Retina (tissue), 1 donor: ENCODE measurements around the gene CDK17.
A peak's percentile ranks its signal among the peaks of the same experiment; 100 is the strongest.
"Not testable (repeated sequence)": the region's sequence is repeated elsewhere in the genome, so short reads cannot be mapped to it uniquely, and the experiment has no call there.

ENCODE experiments used
- DNase-seq: peaks from one replicate; pipeline ENCODE4 v3.0.0-alpha.2; 2016

The CDK17 gene

DNA sequence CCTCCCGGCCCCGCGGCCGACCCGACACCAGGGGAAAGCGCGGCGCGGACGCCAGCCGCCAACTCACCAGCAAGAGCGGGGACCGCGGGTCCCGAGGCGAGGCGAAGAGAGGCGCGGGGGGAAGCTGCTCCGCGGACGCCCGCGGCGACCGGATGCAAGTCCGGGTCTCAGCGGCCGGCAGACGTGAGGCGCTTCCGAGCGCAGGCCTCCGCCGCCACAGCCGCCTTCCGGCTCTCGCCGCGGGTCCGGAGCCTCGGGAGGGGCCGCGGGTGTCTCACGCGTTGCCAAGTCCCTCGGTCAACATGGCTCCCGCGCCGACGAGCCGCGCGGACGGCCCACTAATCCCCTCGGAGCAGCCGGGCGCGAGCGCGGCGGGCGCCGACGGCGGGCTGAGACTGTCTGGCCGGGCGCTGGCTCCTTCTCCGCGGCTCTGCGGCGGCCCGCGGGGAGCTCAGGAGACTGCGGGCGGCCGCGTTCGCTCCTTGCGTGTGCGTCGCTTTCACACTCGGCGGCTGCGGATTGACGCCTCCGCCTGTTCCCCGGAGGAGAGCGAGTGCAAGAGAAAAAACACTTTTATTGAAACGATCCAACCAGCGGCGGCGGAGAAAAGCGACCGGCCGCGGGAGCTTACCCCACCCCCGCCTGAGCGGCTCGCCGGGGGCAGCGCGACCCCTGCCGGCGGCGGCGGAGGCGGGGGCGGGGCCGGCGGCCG lies at the start of gene CDK17:
Gene CDK17 (minus strand): TSS at position 521 of the 712 bp plus-strand sequence. CDS start 65,603 bp downstream, outside the sequence.
- peak; percentile 94 for DNase-seq

DNA sequence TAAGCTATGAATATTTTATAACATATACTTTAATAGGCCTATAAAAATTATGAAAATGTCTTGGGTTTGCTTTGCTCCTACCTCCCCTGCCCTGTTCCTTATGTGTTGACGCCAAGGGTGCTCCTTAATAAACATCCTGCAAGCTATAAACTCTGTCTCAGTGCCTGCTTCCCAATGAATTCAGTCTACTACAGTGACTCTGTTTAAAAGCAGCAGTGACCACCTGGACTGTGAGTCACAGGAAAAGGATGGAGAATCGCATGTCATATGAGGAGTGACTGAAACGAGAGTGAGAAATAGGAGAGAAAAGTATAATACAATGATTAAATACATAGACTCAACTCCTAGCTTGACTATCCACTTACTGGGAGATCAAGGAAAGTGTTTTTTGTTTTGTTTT lies 48.1 kb upstream of the CDK17 start:
- DNase-seq = no peak

DNA sequence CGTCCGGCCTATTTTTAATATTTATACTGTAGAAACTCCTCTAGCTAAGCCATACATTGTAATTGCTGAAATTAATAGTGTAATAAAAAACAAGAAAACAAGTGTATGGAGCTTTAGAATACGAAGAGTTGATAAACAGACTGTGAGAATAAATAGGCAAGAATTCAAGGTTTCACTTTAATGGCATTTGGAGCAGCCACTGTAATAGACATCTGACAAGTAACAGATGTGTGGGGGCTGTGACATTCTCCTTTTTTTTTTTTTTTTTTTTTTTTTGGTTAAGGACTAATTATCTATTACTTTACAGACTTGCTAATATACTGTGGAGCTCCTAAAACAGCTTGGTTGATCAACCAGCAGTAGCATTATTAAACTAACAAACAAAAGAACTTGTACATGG lies 47.0 kb upstream of the CDK17 start:
- DNase-seq = no peak

DNA sequence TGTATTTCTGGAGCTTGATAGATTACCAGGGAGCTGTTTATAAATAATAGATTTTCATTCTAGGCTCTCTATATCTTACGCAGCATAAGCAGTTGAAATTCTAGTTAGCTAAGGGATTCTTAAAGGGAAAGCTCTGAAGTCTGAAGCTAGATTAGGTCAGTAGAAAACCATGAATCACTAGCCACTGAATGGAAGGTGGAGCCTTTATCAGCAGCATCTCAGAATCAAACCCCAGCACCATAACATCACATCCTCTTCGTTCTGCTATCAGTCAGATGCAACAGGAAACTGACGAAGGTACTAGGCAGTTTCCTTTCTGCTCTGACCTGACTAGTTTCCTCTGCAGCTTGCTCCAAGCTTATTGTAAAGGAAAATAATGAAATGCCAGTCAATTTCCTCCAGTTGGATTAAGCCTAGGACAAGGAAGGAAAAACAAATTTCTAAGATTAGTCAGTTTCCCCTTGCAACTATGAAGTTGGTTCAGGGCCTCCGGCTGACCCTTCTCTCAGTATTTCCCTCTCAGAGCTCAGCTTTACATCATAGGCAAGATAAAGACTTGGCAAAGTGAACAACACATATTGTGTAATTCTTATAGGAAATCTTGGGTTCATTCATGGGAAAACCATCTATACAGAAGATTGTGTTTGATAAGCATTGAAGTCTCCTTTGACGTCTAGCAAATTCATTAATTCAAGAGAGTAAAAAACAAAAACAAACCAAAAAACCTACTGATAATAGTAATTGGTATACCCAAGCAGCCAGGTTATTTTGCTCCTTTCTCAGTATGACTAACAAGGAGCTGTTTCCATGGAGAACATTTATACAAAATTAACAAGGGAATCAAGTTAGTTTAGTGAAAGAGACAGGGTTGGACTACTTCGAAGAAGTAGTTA lies 45.7 kb upstream of the CDK17 start:
- no peak for DNase-seq

DNA sequence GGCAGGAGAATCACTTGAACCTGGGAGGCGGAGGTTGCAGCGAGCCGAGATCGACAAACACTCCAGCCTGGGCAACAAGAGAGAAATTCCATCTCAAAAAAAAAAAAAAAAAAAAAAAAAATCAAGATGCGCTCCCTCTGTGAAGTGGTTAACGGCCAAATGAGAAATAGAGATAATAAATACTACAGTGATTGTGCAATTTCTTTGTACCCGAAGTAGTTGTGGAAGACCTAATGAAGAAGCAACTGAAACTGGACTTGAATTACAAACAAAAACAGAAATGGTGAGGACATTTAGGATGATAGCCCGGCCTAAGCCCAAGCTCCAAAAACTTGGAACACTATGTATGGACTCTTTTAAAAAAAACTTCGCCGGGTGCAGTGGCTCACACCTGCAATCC lies 44.2 kb upstream of the CDK17 start:
- no peak for DNase-seq

DNA sequence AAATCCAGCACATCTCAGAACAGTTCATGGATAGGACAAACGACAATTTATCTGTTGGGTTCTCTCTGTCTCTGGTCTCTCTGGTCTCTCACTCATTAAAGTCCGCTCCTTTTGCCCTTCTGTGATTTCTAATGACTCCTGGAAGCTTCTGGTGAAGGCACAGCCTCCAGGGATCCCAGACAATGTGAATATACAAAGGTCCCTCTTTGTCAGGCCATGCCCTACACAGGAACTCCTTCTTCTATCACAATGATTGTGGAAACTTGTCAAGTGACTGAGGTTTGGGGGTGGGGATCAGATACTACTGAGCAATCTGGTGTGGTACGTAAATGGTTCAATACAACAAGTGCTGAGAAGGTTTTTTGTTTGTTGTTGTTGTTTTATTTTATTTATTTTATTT lies 42.7 kb upstream of the CDK17 start:
- no peak for DNase-seq

DNA sequence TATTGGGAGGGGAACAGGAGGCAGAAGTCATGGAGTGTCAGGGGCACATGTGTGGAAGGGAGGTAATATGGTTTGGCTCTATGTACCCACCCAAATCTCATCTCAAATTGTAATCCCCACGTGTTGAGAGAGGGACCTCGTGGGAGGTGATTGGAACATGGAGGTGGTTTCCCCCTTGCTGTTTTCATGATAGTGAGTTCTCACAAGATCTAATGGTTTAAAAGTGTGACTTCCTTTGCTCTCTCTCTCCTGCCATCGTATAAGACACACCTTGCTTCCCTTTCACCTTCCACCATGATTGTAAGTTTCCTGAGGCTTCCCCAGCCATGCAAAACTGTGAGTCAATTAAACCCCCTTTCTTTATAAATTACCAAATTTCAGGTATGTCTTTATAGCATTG lies 41.6 kb upstream of the CDK17 start:
- DNase-seq = no peak

DNA sequence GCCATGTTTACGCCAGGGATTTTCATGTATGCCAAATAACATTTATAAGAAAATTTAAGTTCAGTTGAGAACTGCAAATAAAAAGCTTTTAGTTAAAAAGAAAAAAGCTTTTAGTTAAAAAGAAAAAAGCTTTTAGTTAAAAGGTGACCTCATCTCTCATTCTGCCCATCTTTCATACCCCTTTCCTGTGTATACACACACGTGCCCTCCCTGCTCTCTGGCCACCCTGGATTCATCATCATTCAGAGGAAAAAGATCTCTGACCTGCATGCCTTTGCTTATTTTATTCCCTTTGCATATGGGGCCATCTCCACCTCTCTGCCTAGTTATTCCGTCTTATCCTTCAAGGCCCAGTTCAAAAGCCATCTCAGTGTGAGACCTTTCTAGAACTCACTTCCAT lies 38.1 kb upstream of the CDK17 start:
- no peak for DNase-seq

DNA sequence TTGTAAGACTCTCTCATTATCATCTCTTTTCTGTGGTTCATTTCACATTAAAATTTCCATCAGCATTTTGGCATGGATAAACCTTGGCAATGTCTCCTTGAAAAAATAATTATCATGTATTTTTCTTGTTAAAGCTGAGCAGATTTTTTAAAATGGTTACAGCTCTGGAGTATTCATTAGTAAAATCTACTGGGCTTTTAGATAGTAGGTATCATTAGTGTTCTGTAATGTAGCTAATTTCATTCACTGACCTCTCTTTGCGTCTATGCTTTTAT lies 36.9 kb upstream of the CDK17 start:
- DNase-seq = no peak

DNA sequence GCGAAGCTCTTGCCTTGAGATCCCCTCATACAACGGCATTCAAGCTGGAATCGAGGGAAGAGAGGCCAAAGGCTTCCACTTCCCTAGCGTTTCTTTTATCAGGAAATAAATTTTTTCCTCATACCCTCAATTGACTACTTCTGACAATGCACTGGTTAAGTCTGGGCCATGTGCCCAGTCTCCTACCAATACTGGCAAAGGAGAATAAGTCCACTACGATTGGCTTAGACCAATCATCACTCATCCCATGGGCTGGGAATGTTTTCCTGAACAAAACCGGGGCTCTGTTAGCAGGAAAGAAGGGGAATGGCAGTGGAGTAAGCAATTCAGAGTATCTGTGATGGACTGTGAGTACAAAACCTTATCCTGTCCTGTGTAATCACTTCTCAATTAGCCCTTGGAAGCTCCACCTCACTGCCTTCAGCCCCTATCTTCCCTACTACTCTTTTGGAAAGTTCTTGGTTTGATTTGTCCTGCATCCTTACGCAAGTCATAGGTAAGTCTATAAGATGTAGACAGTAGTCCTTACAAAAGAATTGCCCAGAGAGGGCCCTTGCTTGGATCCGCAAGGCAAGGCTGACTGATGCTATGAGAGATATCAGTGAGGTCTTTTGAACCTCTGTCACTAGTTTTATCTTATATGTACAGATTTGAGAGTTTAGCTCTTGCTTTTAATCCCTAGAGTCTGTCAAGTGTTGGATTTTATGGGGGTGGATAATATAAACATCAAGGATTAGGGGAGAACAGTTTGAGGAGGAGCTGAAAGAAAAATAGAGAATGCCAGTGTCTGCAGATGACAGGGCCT lies 36.3 kb upstream of the CDK17 start:
- DNase-seq = no peak

DNA sequence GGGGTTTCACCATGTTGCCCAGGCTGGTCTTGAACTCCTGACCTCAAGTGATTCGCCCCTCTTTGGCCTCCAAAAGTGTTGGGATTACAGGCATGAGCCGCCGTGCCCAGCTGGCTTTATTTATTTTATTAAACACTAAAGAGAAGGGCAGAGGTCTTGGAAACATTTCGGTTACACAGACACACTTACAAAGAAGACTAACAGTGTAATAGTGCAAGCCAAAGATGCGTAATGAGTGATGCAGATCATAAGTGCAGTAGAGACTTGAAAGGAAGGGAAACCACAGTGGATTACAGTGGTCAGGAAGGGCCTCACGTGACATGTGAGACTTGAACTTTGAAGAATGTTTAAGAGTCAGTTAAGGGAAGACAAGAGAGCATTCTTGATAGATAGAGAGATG lies 33.9 kb upstream of the CDK17 start:
- DNase-seq = no peak

DNA sequence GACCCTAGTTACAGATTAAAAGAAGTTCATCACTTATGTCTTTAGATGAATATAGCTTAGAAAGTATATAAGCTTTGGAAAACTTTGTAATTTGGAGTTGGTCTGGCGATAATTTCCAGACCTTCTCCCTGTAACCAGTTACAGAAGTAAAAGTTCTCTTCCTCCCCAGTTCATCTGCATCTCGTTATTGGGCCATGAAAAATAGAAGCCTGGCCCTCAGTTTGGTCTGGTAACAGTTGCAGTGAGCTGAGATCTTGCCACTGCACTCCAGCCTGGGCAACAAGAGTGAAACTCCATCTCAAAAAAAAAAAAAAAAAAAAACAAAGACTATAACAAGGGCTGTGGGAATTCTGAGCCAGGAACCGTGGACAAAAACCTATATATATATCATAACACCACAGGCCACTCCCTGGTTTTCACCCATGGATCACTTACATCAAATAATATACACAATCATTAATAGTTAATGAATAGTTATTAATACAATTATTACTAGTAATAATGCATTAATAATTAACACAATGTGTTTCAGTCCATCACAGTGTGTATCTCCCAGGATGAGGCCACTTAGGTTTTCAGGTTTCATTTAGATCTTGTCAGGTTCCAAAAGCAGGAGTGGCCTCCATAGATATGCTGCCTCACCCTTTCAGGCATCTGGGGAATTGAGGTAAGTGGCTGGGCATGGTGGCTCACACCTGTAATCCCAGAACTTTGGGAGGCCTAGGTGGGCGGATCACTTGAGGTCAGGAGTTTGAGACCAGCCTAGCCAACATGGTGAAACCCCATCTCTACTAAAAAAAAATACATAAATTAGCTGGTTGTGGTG lies 32.5 kb upstream of the CDK17 start:
- DNase-seq = not testable (repeated sequence)

DNA sequence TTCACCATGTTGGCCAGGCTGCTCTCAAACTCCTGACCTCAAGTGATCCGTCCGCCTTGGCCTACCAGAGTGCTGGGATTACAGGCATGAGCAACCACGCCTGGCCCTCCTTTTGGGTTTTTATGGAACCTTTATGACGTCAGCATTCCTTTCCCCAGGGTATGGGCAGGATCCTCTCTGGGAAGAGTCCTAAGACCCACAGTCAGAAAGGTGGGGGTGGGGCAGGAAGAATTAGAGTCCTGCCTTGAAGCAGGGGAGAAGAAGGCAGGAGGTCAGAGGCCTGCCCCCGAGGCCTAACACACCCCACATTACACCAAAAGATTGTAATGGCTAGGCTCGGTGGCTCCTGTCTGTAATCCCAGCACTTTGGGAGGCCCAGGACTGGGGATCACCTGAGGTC lies 30.8 kb upstream of the CDK17 start:
- no peak for DNase-seq

DNA sequence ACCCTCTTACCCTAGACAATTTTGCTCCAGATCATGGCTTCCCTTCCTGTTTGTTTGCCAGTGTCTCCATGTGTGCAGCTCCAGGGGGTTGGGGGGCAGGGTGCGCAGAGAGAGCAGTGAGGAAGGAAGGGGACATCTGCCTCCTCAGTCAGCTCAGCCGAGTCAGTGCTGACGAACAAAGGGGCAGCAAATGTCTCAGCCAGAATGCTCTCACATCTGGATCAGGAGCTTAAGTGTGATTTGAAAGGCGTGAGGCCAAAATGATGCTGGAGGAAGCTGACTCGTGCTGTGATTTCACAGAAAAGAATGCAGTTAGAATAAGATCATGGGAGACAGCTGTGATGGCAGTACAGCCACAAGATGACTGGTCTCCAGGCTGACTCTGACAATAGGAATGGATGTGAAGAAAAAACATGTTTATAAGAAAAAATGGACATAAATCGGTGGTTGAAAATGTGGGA lies 27.1 kb upstream of the CDK17 start:
- peak; percentile 42 for DNase-seq

DNA sequence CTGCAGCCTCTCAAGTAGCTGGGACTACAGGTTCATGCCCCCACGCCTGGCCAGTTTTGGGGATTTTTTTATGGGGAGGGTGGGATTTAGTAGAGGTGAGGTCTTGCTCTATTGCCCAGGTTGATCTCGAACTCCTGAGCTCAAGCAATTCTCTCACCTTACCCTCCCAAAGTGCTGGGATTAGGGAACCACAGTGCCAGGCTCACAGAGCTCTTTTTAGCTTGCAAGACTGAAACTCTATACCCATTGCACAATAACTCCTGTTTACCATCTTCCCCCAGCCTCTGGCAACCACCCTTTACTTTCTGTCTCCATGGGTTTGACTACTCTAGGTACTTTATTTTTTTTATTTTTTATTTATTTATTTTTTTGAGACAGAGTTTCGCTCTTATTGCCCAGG lies 25.7 kb upstream of the CDK17 start:
- no peak for DNase-seq

DNA sequence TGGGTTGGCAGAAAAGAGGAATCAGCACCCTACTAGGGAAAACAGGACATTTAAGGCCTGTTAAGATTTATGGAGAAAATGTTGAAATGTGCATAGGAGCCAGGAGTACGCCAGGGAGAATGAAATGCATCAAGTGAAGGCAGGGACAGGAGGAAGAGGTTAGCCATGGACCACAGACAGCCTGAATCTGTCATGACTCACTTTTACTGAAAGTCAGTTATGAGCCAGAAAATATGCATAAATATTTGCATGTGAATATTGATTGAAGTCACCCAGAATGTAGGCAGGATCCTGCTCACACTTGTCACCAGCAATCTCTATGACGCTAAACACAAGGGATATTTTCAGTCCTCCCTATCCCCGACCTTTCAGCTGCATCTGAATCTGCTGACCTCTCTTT lies 25.1 kb upstream of the CDK17 start:
- DNase-seq = no peak

DNA sequence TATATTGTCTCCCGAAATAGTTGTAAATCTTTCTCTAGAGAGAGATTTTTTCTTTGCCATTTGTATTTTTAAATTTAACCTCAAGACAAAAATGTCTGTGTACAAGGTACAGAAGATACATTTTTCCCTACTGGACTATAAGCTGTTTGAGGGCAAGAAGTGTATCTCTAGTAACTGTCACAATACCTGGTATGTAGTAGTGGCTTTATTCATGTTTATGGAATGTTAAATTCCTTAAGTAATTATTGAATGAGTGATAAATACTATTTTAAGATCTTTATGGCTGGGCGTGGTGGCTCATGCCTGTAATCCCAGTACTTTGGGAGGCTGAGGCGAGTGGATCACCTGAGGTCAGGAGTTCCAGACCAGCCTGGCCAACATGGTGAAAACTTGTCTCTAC lies 24.4 kb upstream of the CDK17 start:
- no peak for DNase-seq

DNA sequence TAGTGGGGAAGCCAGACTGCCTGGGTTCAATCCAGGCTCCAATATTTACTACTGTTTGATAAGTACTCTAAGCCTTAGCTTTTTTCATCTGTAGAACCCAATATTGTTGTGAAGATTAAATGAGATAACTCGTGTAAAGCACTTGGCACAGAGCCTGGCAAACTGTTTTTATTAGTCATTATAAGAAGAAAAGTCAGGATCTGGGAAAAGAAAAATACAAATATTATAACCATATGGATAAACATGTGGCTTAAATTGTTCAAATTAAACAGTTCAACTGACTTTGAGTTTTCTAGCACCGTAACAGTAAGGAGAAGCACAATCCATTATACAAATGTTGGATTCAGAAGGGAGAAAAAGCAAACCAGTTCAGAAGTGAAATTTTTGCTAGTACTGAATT lies 22.0 kb upstream of the CDK17 start:
- DNase-seq = no peak

DNA sequence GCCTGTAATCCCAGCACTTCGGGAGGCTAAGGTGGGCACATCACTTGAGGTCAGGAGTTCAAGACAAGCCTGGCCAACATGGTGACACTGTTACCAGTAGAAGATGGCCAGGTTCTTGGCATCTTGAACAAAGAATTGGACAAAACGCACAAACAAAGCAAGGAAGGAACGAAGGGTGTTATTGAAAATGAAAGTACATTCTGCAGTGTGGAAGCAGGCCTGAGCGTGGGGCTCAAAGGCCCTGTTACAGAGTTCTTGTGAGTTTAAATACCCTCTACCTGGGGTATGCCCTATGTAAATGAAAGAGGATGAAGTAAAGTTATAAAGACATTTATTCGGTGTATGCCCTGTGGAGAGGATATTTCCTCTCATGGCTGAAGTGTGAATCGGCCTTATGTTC lies 20.8 kb upstream of the CDK17 start:
- DNase-seq = no peak

DNA sequence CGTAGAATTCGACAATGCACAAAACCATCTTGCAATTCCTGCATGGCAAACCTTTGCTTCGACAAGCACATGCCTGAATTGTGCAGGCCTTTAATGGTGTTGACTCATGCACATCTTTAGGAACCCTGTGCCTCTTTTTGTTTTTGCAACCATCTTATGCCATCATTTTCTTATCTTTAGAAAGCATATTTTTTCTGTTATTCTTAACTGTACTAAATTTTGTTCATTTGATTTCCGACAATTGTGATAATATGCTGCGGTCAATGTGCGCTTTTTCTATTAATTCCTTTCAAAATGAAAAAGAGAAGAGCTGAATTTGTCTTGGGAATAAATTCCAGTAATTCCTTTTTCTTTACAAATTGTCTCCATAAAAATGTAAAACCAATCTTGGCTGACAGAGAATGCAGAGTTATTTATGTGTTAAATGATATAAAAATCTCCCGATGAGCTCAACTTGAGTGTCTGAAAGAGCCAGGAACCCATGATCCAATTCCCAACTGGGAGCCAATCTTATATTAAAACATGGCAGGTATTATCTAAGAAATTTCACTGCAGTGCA lies 20.1 kb upstream of the CDK17 start:
- DNase-seq = no peak

DNA sequence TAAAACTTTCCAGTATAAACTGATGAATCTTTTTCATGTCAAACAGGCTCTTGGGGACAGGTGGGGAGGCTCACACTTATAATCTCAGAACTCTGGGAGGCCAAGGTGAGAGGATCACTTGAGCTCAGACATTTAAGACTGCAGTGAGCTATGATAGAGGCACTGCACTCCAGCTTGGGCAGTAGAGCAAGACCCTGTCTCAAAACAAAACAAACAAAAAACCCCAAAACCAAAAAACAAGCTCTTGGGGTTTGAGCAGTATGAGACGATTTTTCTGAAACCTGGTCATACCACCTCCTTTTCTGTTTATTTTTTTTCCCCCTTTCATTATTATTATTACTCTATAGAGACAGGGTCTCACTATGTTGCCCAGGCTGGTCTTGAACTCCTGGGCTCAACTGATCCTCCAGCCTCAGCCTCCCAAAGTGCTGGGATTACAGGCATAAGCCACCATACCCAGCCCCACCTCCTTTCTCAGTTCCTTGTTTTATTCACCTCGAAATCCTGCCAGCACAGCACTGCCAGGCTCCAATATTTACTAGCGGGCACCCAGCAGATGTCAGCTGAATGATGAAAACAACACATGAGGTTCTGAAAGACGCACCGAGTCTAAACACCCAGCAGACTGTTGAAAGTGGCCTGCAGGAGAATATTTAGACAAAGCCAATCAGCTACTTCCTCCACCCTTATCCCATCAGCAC lies 19.5 kb upstream of the CDK17 start:
- DNase-seq = no peak

DNA sequence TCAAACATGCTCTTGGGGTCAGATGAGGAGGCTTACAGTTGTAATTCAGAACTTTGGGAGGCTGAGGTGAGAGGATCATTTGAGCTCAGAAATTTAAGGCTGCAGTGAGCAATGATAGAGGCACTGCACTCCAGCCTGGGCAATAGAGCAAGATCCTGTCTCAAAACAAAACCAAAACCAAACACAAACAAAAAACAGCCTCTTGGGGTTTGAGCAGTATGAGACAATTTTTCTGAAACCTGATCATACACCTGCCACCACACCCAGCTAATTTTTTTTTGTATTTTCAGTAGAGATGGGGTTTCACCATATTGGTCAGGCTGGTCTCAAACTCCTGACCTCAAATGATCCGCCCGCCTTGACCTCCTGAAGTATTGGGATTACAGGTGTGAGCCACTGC lies 17.4 kb upstream of the CDK17 start:
- not testable (repeated sequence) for DNase-seq
